ENCODE measurements around the gene POMT2.

Gene POMT2

DNA sequence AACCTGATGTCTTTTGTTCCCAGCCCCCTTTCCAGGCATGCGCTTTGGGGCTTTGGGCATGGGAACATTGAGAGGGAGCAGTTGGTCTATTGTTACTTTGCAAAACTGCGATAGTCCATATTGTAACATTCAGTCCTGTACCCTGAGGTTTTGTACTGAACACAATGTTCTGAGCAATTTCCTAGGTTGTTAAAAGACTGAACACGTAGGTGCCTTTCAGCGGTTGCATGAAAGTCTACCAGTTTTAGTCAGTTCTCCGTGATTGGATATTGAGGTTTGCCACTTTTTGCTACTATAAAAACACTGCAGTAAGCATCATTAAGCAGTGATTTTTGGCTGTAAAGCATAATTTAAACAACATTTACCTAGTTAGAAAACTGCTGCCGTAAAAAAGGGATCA lies 69.8 kb downstream of the POMT2 start:
- Histone ChIP-seq H3K4me3 (ENCODE audit: low read length) (no peak overlapping the region), H3K27me3 (ENCODE audit: insufficient read depth, low read length) (no peaks in the 10 kb centered on the region), H3K9me3 (ENCODE audit: low read length) (no peaks in the 10 kb centered on the region), H3K36me3 (ENCODE audit: insufficient read depth, low read length) (no peaks in the 10 kb centered on the region), H2AFZ (ENCODE audit: low read depth, low read length) (no peak overlapping the region), H3K4me1 (ENCODE audit: insufficient read depth, low read length) (no peaks in the 10 kb centered on the region)

DNA sequence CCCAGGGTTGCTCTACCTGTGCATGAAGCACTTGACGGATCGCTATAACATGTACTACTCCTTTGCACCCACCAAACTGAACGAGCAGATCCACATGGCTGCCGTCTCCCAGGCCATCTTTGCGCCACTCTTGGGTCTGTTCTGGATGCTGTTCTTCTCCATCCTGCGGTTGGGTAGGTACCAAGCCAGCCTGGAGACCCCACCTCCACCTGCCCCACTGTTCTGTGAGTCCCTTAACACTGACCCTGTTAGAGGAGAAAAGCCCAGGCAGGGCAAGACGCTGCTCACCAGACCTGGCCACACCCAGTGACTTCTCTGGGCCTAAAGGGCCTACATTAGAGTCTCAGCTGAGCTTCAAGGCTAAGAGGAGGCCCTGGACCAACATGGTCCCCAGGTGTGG lies 71.4 kb downstream of the POMT2 start:
- H3K4me1 ChIP-seq (ENCODE audit: insufficient read depth, low read length): no peaks in the 10 kb centered on the region
- H3K27me3 ChIP-seq (ENCODE audit: insufficient read depth, low read length): no peaks in the 10 kb centered on the region
- H3K4me3 ChIP-seq (ENCODE audit: low read length): no peak overlapping the region
- no peaks in the 10 kb centered on the region for H3K36me3 ChIP-seq (ENCODE audit: insufficient read depth, low read length)
- no peaks in the 10 kb centered on the region for H3K9me3 ChIP-seq (ENCODE audit: low read length)
- H2AFZ ChIP-seq (ENCODE audit: low read depth, low read length): no peak overlapping the region

- H3K4me3 ChIP-seq (ENCODE audit: low read length): no peak overlapping the region
- no peaks in the 10 kb centered on the region for H3K27me3 ChIP-seq (ENCODE audit: insufficient read depth, low read length)
- no peak overlapping the region for H2AFZ ChIP-seq (ENCODE audit: low read depth, low read length)
- H3K4me1 ChIP-seq (ENCODE audit: insufficient read depth, low read length): no peaks in the 10 kb centered on the region
- H3K9me3 ChIP-seq (ENCODE audit: low read length): no peaks in the 10 kb centered on the region
- no peaks in the 10 kb centered on the region for H3K36me3 ChIP-seq (ENCODE audit: insufficient read depth, low read length)
These were observed 72.0 kb downstream of the POMT2 start for GRCh38 chr14:77248666-77249065.

DNA sequence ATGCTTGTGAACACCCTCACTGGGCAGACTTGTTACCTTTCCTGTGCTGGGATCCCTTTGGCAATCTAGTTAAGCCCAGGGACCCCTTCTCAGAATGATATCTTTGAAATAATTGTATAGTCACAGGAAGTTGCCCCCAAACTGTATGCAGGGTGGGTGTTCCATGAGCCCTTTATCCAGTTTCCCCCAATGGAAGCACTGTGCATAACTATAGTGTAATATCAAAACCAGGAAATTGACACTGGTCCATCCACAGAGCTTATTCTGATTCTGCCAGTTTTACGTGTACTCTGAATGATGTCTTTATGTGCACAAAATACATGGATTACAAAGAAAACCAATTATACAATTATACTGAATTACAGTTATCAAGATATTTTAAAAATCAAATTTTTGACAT lies 73.9 kb downstream of the POMT2 start:
- H3K9me3 ChIP-seq (ENCODE audit: low read length): no peaks in the 10 kb centered on the region
- H2AFZ ChIP-seq (ENCODE audit: low read depth, low read length): no peak overlapping the region
- no peaks in the 10 kb centered on the region for H3K27me3 ChIP-seq (ENCODE audit: insufficient read depth, low read length)
- H3K4me3 ChIP-seq (ENCODE audit: low read length): no peak overlapping the region
- H3K4me1 ChIP-seq (ENCODE audit: insufficient read depth, low read length): no peaks in the 10 kb centered on the region
- H3K36me3 ChIP-seq (ENCODE audit: insufficient read depth, low read length): no peaks in the 10 kb centered on the region

GRCh38 chr14:77245820-77246219 lies 74.9 kb downstream of the POMT2 start:
- Histone ChIP-seq H3K4me1 (ENCODE audit: insufficient read depth, low read length) (no peaks in the 10 kb centered on the region), H3K36me3 (ENCODE audit: insufficient read depth, low read length) (no peaks in the 10 kb centered on the region), H3K9me3 (ENCODE audit: low read length) (no peaks in the 10 kb centered on the region), H3K27me3 (ENCODE audit: insufficient read depth, low read length) (no peaks in the 10 kb centered on the region), H2AFZ (ENCODE audit: low read depth, low read length) (no peak overlapping the region), H3K4me3 (ENCODE audit: low read length) (no peak overlapping the region)

- H2AFZ ChIP-seq (ENCODE audit: low read depth, low read length): no peak overlapping the region
- no peaks in the 10 kb centered on the region for H3K36me3 ChIP-seq (ENCODE audit: insufficient read depth, low read length)
- no peaks in the 10 kb centered on the region for H3K4me1 ChIP-seq (ENCODE audit: insufficient read depth, low read length)
- H3K4me3 ChIP-seq (ENCODE audit: low read length): no peak overlapping the region
- peaks cover 6% of the 10 kb centered on the region for H3K27me3 ChIP-seq (ENCODE audit: insufficient read depth, low read length)
- H3K9me3 ChIP-seq (ENCODE audit: low read length): no peaks in the 10 kb centered on the region
These were observed 76.8 kb downstream of the POMT2 start for GRCh38 chr14:77243853-77244252.

DNA sequence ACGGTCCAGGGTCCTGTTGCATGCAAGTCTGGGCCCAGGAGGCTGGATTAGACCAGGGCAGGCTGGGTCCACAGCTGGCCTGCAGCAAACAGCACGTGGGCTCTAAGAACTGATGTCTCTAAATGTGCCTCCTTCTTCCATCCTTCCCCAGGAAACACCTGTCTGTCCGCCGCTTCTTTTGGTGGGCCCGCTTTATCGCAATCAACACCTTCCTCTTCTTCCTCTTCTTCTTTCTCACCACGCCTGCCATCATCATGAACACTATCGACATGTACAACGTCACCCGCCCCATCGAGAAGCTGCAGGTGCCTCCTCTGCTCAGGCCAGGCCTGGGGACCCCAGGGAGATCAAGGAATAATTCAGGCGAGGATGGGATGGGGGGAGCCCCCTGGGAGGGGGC lies 77.9 kb downstream of the POMT2 start:
- Histone ChIP-seq H3K27me3 (ENCODE audit: insufficient read depth, low read length) (peaks cover 8% of the 10 kb centered on the region), H3K4me1 (ENCODE audit: insufficient read depth, low read length) (no peaks in the 10 kb centered on the region), H2AFZ (ENCODE audit: low read depth, low read length) (no peak overlapping the region), H3K9me3 (ENCODE audit: low read length) (no peaks in the 10 kb centered on the region), H3K36me3 (ENCODE audit: insufficient read depth, low read length) (no peaks in the 10 kb centered on the region), H3K4me3 (ENCODE audit: low read length) (no peak overlapping the region)

DNA sequence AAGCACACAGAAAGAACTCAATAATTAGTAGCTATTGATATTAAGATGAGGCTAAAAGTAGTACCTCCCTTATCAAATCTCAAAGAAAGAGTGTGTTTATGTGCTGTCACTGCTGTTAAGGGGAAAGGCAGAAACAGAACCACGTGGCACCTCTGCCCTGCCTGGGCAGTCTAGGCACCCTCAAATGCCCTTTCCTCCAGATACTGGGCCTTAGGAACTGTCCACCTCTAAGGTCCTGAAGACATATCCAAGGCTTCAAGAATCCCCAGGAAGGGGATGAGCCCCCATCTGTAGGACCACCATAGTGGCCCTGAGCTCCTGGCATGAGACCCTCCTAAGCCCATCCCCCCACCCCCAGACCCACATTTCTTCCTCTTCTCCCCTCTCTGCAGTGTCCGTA lies 78.7 kb downstream of the POMT2 start:
- Histone ChIP-seq H3K4me3 (ENCODE audit: low read length) (no peak overlapping the region), H3K27me3 (ENCODE audit: insufficient read depth, low read length) (peaks cover 14% of the 10 kb centered on the region), H3K4me1 (ENCODE audit: insufficient read depth, low read length) (no peaks in the 10 kb centered on the region), H3K9me3 (ENCODE audit: low read length) (no peaks in the 10 kb centered on the region), H3K36me3 (ENCODE audit: insufficient read depth, low read length) (no peaks in the 10 kb centered on the region), H2AFZ (ENCODE audit: low read depth, low read length) (no peak overlapping the region)

DNA sequence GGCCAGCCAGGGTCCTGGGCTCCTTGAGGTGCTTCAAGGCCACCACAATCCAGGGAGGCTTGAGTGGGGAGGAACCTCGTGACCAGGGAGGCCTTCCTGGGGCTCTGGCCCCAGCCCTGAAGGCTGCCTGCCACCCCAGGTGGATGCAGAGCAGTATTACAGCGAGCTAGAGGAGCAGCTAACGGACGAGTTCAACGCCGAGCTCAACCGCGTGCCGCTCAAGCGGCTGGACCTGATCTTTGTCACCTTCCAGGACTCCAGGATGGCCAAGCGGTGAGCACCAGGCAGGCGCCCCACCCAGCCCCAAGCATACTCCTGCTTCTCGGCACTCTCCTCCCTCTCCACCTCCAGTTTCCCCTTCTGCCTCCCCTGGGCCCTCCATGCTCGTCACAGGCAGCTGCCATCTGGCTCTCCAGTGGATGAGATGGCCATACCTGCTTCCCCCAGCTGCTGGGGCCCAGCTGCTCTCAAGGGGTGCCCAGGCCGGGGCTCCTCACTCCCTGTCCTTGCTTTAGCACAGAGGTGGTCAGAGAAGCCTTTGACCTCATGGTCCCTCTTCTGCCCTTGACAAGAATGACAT lies 80.3 kb downstream of the POMT2 start:
- H3K4me3 ChIP-seq (ENCODE audit: low read length): no peak overlapping the region
- no peaks in the 10 kb centered on the region for H3K36me3 ChIP-seq (ENCODE audit: insufficient read depth, low read length)
- no peaks in the 10 kb centered on the region for H3K9me3 ChIP-seq (ENCODE audit: low read length)
- no peak overlapping the region for H2AFZ ChIP-seq (ENCODE audit: low read depth, low read length)
- no peaks in the 10 kb centered on the region for H3K4me1 ChIP-seq (ENCODE audit: insufficient read depth, low read length)
- H3K27me3 ChIP-seq (ENCODE audit: insufficient read depth, low read length): peaks cover 14% of the 10 kb centered on the region

DNA sequence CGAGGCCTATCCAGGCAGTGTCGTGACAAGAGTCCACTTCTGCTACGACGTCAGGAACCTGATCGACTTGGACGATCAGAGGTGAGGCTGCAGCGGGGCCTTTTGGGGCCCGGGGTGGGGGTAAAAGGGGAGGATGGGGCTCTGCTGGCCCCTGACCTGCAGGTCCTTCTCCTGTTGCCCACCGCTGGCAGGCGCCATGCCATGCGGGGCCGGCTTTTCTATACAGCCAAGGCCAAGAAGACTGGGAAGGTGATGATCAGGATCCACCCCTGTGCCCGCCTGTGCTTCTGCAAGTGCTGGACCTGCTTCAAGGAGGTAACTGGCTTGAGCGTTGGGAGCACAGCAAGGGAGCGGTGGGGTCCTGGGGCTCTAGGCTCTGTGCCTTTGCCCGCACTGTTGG lies 81.3 kb downstream of the POMT2 start:
- Histone ChIP-seq H2AFZ (ENCODE audit: low read depth, low read length) (no peak overlapping the region), H3K27me3 (ENCODE audit: insufficient read depth, low read length) (peaks cover 14% of the 10 kb centered on the region), H3K4me1 (ENCODE audit: insufficient read depth, low read length) (no peaks in the 10 kb centered on the region), H3K9me3 (ENCODE audit: low read length) (no peaks in the 10 kb centered on the region), H3K4me3 (ENCODE audit: low read length) (no peak overlapping the region), H3K36me3 (ENCODE audit: insufficient read depth, low read length) (no peaks in the 10 kb centered on the region)

DNA sequence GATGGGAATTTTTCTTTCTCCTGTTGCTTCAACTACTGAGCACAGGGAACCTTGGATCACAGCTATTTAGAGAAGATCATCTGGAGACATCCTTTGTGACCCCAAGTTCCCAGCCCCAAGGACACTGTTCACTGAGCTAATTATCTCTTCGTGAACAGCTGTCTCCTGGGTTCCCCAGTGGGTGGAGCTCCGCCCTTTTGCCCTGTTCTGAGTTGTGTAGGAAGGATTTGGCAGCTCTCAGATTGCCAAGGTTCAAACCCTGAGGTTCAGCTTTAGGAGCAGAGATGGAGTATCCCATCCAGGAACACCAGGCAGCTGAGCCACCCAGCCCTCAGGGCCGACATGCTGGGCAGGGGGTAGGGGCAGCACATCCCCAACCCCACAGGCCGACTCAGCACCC lies 81.7 kb downstream of the POMT2 start:
- Histone ChIP-seq H3K4me1 (ENCODE audit: insufficient read depth, low read length) (no peaks in the 10 kb centered on the region), H2AFZ (ENCODE audit: low read depth, low read length) (no peak overlapping the region), H3K4me3 (ENCODE audit: low read length) (no peak overlapping the region), H3K36me3 (ENCODE audit: insufficient read depth, low read length) (no peaks in the 10 kb centered on the region), H3K9me3 (ENCODE audit: low read length) (no peaks in the 10 kb centered on the region), H3K27me3 (ENCODE audit: insufficient read depth, low read length) (peaks cover 14% of the 10 kb centered on the region)

DNA sequence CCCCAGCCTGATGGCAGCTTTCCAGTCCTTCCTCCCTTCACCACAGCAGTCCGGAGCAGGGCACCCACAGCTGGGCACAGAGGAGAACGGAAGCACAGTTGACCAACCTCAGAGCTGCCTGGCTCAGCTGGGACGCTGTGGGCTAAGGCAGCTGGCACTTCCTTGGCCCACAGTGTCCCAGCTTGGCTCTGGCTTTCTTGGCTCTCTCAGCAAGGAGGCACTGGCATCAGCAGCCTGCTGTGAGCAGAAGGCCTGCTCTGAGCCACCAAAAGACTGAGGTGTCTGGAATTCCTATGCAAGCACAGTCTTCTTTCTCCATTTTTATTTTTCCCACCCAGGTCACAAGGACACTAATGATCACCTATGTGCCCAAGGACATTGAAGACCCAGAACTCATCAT lies 82.3 kb downstream of the POMT2 start:
- no peaks in the 10 kb centered on the region for H3K4me1 ChIP-seq (ENCODE audit: insufficient read depth, low read length)
- H2AFZ ChIP-seq (ENCODE audit: low read depth, low read length): no peak overlapping the region
- no peaks in the 10 kb centered on the region for H3K9me3 ChIP-seq (ENCODE audit: low read length)
- H3K27me3 ChIP-seq (ENCODE audit: insufficient read depth, low read length): peaks cover 14% of the 10 kb centered on the region
- H3K36me3 ChIP-seq (ENCODE audit: insufficient read depth, low read length): no peaks in the 10 kb centered on the region
- H3K4me3 ChIP-seq (ENCODE audit: low read length): no peak overlapping the region

GRCh38 chr14:77236814-77237213 lies 83.9 kb downstream of the POMT2 start:
- H2AFZ ChIP-seq (ENCODE audit: low read depth, low read length): no peak overlapping the region
- no peaks in the 10 kb centered on the region for H3K9me3 ChIP-seq (ENCODE audit: low read length)
- peaks cover 14% of the 10 kb centered on the region for H3K27me3 ChIP-seq (ENCODE audit: insufficient read depth, low read length)
- H3K4me1 ChIP-seq (ENCODE audit: insufficient read depth, low read length): no peaks in the 10 kb centered on the region
- no peak overlapping the region for H3K4me3 ChIP-seq (ENCODE audit: low read length)
- no peaks in the 10 kb centered on the region for H3K36me3 ChIP-seq (ENCODE audit: insufficient read depth, low read length)

DNA sequence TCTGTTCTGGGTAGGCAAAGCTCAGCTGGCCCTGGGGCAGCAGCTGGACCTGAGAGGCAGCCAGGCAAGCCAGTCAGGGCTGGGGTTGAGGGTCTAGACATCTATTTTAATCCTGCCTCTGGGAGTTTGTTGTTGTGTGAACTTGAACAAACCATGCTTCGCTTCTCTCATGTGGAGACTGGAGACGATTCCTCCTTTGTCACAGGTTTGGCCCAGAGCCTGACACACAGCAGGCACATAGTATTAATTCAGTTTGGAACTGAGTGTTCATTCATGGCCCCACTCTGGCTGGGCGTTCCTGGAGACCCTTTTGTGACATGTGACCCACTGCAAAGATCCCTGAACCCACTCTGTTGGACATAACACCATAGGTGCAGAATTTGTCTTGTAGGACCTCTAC lies 89.0 kb downstream of the POMT2 start:
- Histone ChIP-seq H3K27me3 (ENCODE audit: insufficient read depth, low read length) (no peaks in the 10 kb centered on the region), H3K9me3 (ENCODE audit: low read length) (no peaks in the 10 kb centered on the region), H3K4me1 (ENCODE audit: insufficient read depth, low read length) (no peaks in the 10 kb centered on the region), H3K36me3 (ENCODE audit: insufficient read depth, low read length) (no peaks in the 10 kb centered on the region), H2AFZ (ENCODE audit: low read depth, low read length) (no peak overlapping the region), H3K4me3 (ENCODE audit: low read length) (no peak overlapping the region)

Data from neuron (in vitro differentiated cells).